SK-N-SH treated with all-trans-retinoic acid at 6 μM for 48 hours (cell line): Measurements from ENCODE around the gene RHOJ.

Experiments
- ARNTL ChIP-seq: fragments of 450-650 bp; formaldehyde crosslinking; IDR thresholded peaks from 2 replicates; pipeline ENCODE4 v1.5.0; 2020; ENCODE audit warnings: low read depth, mild to moderate bottlenecking, moderate library complexity, borderline replicate concordance
- ESRRG ChIP-seq: fragments of 250-450 bp; sonication (Bioruptor Pico); IDR thresholded peaks from 2 replicates; pipeline ENCODE4 v1.6.1; 2021; ENCODE audit warnings: mild to moderate bottlenecking
- GLIS3 ChIP-seq: fragments of 250-450 bp; sonication (Bioruptor Pico); IDR thresholded peaks from 2 replicates; pipeline ENCODE4 v1.5.0; 2020; ENCODE audit warnings: mild to moderate bottlenecking, moderate library complexity
- ISL1 ChIP-seq: fragments of 250-450 bp; sonication (Bioruptor Pico); IDR thresholded peaks from 2 replicates; pipeline ENCODE4 v2.1.2; 2022; ENCODE audit warnings: mild to moderate bottlenecking, moderate library complexity
- OSR1 ChIP-seq: fragments of 250-450 bp; sonication (Bioruptor Pico); IDR thresholded peaks from 2 replicates; pipeline ENCODE4 v1.8.0; 2022; ENCODE audit warnings: moderate library complexity, mild to moderate bottlenecking, inconsistent platforms
- PATZ1 ChIP-seq: fragments of 250-450 bp; sonication (Bioruptor Pico); IDR thresholded peaks from 2 replicates; pipeline ENCODE4 v1.8.0; 2020; ENCODE audit warnings: mild to moderate bottlenecking, moderate library complexity, borderline replicate concordance
- POU6F1 ChIP-seq: fragments of 250-450 bp; sonication (Bioruptor Pico); IDR thresholded peaks from 2 replicates; pipeline ENCODE4 v1.8.0; 2021; ENCODE audit warnings: low read depth, mild to moderate bottlenecking, moderate library complexity, borderline replicate concordance
- TSHZ2 ChIP-seq: fragments of 250-450 bp; sonication (Bioruptor Pico); IDR thresholded peaks from 2 replicates; pipeline ENCODE4 v1.5.0; 2020; ENCODE audit warnings: mild to moderate bottlenecking, moderate library complexity
- ZC3H10 ChIP-seq: fragments of 250-450 bp; sonication (Bioruptor Pico); IDR thresholded peaks from 2 replicates; pipeline ENCODE4 v1.5.1; 2021; ENCODE audit warnings: mild to moderate bottlenecking, moderate library complexity
- ZFP30 ChIP-seq: fragments of 450-650 bp; formaldehyde crosslinking; IDR thresholded peaks from 2 replicates; pipeline ENCODE4 v1.5.0; 2022; ENCODE audit warnings: mild to moderate bottlenecking, moderate library complexity
- ZNF565 ChIP-seq: fragments of 450-650 bp; formaldehyde crosslinking; conservative IDR thresholded peaks from 2 replicates; pipeline ENCODE4 v1.5.0; 2020; ENCODE audit warnings: low read depth, mild to moderate bottlenecking, moderate library complexity
- ZNF8 ChIP-seq: fragments of 450-650 bp; formaldehyde crosslinking; IDR thresholded peaks from 2 replicates; pipeline ENCODE4 v1.5.0; 2020; ENCODE audit warnings: mild to moderate bottlenecking, moderate library complexity

- TF ChIP-seq OSR1 (CRISPR knock-in tag) (no peak), GLIS3 (CRISPR knock-in tag) (no peak), ZNF8 (CRISPR knock-in tag) (no peak), POU6F1 (CRISPR knock-in tag) (no peak), ZC3H10 (CRISPR knock-in tag) (no peak), PATZ1 (CRISPR knock-in tag) (no peak), ISL1 (CRISPR knock-in tag) (no peak), ZNF565 (no peak), ESRRG (CRISPR knock-in tag) (no peak), ZFP30 (CRISPR knock-in tag) (no peak), TSHZ2 (CRISPR knock-in tag) (no peak), ARNTL (CRISPR knock-in tag) (no peak)
Measured at GRCh38 chr14:63268771-63269170, 64.5 kb downstream of the RHOJ start.
